Activated CD4-positive, alpha-beta T cell treated with anti-CD3 and anti-CD28 coated beads for 48 hours (primary cell): ENCODE data around the gene CFAP92.

Experiments
- DNase-seq: peaks from one replicate; pipeline ENCODE4 v3.0.0-alpha.2; 2020

Gene CFAP92, protein sequence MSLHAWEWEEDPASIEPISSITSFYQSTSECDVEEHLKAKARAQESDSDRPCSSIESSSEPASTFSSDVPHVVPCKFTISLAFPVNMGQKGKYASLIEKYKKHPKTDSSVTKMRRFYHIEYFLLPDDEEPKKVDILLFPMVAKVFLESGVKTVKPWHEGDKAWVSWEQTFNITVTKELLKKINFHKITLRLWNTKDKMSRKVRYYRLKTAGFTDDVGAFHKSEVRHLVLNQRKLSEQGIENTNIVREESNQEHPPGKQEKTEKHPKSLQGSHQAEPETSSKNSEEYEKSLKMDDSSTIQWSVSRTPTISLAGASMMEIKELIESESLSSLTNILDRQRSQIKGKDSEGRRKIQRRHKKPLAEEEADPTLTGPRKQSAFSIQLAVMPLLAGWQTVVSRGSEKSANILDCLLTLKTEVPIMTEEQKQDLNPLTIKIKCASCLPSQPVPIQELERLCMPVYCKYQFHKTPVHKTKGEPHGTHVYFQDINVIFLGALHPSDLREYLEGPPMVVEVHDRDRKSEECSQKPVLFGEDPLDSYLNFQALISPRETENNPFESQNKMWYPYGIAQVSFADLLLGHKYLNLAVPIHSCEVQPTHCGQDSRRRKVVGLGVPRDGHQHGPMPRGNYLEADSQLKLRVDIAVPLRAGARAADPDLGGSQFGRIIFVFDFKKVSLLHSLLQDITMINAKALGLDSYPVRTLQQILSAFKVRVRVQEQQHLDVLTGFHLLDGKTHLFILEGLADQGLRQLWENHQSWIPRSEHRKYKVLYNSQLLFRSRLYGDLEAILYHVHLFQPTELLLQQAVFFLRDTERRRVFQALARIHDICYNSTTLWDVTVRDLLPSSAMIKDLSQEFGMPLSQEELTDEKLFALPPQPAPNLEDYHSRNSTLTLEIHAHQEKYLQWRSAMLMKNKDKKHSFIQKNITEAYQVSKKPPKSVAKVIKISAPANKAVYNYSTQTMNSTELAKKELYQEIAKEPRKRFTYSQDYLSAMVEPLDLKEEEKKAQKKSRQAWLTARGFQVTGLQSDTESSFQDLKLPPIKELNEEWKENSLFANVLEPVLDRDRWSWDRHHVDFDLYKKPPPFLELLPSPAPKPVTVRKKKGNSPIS

DNA sequence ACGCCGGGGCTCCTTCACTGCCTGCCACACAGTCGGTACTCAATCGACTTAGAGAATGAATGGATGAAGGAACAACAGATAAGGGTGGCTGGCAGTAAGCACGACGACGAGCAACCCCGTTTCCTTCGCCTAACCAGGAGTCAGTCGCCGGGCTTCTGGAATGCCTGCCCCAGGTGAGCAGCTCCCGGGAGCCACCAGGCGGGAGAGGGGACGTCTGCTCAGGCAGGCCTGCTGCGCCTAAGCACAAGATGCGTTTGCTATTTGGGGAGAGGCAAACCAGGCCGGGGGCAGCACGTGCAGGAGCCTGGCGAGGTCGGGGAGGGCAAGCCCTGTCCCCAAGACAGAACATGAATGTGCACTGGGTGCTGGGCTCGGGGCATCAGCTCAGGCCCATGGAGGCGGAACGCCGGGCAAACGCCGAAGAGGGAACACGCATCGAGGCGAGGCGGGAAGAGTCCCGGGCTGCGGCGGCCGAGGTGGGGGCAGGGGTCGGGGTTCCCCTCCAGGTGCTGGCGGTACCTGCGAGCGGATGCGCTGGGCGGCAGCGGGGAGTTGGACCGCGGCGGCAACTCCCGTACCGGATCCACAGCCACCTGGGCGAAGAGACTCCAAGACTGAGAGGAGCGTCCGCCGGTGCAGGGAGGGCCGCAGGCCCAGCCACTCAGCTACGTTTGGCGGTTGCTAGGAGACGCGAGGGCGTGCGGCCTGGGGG lies at the start of gene CFAP92:
CFAP92 (minus strand) TSS at position 616 of the 712 bp plus-strand sequence. CDS start 772 bp downstream, outside the sequence.
- DNase-seq = peak; percentile 93

DNA sequence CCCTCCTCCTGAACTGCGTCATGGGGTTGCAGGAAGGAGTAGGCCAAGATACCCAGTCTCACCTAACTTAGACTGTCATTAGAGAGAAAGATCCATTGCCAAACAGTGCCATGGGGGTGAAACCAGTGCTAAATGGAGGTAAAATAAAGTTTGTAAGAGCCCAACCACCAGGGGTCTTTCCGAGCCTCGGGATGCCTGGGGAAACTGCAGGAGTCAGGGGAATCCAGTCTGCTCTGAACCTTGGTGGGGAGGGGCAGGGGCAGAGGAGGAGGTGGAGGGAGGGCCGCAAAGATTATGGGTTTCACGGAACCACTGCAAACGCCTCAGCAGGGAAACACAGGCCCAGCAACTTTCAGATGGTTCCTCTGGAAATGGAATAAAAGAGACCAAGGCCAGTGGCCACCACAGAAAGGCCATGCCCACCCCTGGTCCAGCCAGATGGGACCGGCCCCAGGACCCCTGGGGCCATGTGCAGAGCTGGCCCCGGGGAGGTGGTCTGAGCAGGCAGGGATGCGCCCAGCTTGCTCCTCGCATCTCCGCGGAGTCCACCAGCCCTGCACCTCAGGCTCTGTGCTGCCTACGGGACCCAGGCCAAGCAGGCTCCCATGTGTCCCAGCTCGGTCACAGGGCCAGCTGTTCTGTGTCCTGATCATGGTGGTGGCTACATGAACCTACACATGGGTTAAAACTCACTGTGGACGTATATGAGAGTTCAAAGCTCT lies 46.9 kb upstream of the CFAP92 start:
- DNase-seq = no peak

GRCh38 chr3:129040039-129040336 lies 46.1 kb upstream of the CFAP92 start:
- DNase-seq = no peak

DNA sequence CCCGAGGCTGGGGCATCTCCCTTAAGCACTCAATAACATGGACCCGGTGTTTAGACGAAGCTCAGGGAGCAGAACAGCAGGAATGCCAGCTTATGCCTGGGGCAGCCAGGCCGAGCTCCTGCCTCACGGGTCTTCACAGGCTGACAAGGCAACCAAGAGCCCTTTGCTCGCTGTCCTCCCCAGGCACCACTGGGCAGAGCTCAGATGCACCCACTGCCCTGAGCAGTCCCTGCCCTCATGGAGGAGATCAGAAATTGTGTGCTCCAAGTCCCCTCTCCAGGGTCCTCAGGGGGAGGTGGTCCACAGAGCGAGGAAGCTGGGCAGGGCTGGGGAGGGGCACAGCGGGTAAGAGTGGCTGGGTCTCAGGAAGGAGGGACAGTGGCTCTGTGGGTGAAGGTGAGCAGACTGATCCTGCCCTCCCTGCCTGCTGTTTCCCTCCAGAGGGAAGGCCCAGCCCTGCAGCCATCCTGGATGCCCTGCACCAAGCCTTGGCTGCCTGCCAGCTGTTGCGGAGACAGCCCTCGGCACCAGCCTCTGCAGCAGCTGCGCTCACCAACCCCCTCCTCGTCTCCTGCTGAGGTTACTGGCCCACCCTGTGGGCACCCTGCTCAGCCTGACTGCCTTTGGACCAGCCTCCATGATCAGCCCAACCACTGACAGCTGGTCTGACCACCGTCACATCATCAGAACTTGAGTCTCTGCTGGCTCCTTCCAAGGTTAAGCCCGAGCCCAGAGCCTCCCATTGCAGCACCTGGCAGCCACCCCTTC lies 45.6 kb upstream of the CFAP92 start:
- no peak for DNase-seq

DNA sequence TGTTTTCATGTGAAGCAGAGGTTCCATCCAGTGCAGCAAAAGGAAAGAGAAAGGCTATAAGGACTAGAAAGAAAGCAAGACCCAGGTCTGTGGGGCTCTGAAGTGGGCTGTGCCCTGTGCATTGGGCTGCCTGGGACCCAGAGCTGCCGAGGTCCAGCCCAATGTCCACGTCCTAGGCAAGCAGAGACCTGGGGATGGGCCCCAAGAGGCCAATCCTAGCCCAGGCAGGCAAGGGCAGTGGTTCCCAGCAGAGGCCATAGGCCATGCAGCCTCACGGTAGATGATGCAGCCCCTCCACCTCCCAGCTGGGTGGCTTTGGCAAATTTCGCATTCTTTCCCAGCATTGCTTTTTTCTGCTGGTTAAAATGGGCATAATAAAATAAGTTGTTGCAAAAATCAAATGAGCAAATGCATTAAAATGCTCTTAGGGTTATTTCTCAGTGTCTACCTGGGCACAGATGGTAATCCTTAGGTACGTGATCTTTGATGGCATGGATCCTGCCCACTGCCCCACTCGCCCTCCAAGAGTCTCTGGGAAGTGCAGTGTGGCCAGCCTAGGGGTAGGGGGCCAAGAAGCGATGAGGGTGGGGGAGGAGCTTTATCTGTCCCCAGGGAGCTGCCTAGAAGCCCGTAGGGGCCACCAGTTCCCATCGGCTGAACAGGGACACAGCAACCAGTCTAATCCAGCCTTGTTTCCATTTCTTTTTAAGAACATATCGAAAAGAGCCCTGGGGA lies 44.4 kb upstream of the CFAP92 start:
- no peak for DNase-seq

- no peak for DNase-seq
These were observed 43.2 kb upstream of the CFAP92 start for GRCh38 chr3:129037093-129037419.

DNA sequence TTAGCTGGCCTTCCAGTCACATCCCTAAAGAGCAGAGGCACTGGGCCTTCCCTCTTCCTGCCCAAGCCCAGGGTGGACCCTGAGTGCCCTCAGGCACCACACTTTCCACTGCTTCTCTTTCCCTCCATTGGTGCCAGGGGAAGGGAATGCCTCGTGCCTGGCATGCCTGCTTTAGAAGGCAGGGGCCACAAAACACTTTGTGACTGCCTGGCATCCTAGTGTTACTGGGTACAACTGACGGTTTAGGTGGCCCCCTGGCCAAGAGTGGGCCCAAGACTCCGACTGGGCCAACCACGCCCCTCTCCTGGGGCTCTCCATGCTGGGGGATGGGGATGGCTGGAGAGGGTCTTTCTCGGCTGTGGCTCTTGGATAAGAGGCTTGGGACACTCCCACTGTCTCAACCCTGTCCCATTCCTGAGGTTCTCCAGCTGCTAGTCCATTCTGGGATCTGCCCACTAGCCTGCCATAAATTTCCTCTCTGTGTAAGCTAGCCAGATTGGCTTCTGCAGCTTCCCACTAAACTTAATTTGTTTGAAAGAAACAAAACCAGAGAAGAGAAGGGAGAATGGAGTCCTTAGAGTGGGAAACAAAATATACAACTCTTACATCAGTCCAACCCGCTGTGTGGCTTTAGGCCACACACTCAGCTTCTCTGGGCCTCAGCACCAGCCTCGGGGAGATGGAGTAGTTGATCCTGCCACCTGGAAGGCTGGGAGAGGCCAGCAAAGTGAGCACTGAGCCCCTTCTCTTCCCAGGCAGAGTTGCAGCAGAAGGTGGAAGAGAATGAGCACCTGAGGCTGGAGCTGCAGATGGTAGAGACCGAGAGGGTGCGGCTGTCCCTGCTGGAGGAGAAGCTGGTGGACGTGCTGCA lies 42.6 kb upstream of the CFAP92 start:
- DNase-seq = no peak

DNA sequence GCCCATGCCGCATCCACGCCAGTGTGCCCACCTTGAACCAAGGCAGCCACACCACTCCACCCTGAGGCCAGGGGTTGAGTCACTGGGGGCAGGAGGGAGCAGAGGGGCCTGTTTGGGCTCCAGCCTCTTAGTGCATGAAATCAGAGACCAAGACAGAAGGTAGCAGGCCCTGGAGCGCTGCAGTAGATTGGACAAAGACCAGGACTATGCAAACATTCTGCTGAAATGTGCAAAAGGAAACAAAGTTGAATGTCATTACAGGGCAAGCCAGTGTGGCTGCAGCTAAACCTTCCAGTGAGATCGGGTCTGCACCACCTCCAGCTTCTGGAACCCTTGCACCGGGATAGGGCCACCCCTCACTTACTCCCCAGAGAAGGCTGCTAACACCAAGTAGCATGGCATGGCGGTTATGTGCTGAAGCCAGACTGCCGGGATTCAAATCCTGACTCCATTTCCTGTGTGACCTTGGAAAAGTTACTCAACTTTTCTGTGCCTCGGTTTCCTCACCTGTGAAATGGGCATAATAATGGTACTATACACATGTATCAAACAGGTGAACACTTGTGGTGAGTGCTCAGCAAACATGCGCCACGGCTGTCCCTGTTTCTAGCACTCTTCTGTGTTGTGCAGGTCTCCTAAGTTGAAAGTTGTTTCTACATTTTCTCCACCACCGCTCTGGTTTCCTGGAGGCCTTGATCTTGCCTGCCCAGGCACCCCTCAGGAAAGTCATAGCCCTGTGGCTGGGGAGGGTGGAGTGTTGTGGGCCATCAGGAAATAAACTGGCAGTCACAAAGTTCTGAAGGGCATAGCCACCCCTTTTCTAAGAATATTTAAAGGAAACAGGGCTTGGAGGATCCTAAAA lies 41.7 kb upstream of the CFAP92 start:
- no peak for DNase-seq

DNA sequence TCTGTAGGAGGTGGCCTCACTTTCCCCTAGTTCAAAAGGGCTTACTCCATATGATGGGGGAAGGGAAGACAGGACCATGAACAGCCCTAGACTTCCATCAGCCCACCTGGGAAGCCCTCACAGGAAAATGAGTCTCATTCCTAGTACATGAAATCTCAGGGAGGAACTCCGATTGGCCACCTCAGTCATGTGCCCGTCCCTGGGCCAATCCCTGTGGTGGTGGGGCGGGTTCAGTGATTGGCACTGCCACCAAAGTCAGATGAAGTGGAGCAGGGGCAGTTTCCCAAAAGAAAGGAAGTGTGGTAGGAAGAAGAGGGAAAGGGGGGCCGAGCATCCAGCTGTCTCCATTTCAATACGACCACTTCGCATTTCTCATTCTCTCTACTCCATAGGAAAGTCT lies 40.8 kb upstream of the CFAP92 start:
- DNase-seq = peak; percentile 32

DNA sequence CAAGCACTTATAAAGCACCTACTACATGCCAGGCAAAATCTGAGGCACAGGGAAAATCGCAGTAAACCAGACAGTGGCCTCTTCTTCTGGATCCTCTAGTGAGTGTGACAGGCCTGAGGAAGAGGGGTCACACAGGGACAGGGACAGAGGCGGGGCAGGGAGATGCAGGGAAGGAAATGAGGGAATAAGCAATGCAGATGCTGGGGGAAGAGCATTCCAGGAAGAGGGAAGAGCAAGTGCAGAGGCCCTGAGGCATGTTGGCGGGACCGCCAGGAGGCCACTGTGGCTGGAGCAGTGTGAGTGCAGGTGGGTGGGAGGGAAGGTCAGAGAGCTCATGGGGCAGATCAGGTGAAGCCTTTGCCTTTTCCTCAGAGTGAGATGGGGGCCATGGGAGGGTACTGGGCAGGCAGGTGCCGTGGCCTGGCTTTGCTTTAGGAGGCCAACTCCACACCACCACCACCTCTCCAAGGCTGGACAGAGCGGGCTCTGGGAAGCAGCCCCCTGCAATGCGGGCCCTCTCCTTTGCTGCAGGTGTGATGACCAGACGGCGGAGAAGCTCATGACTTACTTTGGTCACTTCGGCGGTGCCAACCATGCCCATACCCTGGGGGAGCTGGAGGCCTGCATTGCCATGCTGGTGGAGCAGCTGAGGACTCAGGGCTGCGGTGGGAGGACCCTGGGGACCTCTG lies 39.9 kb upstream of the CFAP92 start:
- DNase-seq = no peak

- DNase-seq = no peak
These were observed 39.3 kb upstream of the CFAP92 start for GRCh38 chr3:129033151-129033550.

GRCh38 chr3:129032716-129033115 lies 38.8 kb upstream of the CFAP92 start:
- DNase-seq = no peak

DNA sequence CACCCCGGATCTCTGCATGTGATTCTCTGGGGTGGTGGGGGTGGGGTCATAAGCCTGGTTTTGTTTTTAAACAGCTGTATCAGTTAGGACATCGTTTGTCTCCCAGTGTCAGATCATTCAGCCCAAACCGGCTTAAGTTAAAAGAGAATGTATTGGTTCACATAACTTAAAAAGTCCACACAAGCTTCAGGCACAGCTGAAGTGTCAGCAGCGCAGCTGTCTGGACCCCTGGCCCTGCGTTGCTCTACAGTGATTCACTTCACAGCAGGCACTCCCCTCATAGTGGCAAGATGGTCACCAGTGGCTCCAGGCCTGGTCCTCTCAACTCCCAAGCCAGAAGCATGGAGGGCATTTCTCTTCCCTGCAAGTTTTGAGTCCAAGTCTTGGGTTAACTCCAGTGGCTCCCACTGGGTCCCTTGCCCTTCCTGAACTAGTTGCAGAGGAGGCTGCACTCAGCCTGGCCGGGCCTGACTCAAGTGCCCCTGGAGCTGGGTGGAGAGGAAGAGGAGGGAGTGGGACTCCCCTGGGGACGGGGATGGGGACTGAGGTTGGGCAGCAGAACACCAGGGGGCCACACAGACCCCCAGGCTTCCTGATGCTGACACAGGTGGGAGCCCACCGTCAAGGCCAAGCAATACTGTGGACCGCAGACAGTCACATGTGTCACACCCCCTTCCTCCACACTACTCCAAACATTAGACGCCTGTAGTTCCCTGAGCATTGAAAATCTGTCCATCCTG lies 37.8 kb upstream of the CFAP92 start:
- DNase-seq = no peak

GRCh38 chr3:129030611-129031010 lies 36.7 kb upstream of the CFAP92 start:
- no peak for DNase-seq

GRCh38 chr3:129028866-129029265 lies 35.0 kb upstream of the CFAP92 start:
- DNase-seq = no peak

- no peak for DNase-seq
These were observed 33.6 kb upstream of the CFAP92 start for GRCh38 chr3:129027544-129027880.

DNA sequence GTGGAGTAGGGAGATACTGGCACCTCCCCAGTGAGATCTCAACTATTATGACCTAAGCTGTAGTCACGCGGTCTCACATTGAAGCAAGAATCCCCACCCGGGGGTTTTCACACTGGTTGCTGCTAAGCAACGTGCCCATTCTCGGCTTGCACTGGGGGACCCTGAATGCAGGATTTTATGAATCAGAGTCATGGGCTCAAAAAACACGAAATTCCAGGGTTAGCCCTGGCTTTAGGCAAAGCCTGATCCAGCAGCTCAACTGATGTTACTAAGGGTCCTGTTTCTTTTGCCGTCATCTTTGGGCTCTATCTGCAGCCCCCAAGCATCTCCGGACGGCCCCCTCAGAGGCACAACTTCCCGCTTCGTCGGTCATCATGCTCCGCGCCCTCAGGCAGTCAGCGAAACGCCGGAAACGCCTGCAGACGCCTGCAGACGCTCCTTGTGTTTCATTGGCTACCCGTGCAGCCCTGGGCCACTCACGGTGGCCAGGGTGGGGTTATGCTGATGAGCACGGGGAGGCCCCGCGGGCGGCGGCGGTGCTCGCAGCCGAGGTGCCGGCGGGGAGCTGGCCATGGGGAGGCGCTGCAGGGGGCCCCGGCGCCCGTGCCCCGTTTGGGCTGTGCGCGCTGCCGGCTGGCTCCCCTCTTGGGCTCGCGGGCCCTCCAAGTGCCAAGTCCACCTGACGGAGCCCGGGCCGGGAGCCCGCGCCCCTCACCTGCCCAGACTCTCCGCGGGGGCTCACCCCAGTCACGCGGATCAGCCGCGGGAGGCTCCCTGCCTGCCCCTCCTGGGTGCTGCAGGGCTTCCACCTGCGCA lies 33.1 kb upstream of the CFAP92 start:
- peak; percentile 94 for DNase-seq
